Activated T-helper 1 cell treated with Interleukin-2 at 50 U/mL for 16 hours (primary cell): ENCODE results near the gene KIAA1328.
"Not testable (repeated sequence)": the region's sequence is repeated elsewhere in the genome, so short reads cannot be mapped to it uniquely, and the experiment has no call there.

Experiments
- DNase-seq: peaks from one replicate; pipeline ENCODE4 v3.0.0-alpha.2; 2020; ENCODE audit warnings: low read depth

Gene KIAA1328

DNA sequence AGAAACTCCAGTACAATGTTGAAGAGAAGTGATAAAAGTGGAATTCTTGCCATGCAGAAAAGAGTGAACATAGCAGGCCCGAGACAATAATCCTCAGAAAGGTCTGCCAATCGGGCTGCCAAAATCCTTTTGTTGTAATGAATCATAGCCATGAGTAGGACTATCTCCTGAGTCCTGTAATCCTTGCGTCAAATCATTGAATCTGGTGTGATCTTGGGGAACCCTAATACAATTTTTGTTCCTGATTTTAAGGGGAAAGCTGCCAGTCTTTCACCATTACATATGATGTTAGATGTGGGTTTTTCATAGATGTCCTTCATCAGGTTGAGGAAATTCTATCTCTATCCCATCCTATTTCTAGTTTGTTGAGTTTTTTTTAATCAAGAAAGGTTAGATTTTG lies 2.4 kb upstream of the KIAA1328 start:
- DNase-seq, result no peak

DNA sequence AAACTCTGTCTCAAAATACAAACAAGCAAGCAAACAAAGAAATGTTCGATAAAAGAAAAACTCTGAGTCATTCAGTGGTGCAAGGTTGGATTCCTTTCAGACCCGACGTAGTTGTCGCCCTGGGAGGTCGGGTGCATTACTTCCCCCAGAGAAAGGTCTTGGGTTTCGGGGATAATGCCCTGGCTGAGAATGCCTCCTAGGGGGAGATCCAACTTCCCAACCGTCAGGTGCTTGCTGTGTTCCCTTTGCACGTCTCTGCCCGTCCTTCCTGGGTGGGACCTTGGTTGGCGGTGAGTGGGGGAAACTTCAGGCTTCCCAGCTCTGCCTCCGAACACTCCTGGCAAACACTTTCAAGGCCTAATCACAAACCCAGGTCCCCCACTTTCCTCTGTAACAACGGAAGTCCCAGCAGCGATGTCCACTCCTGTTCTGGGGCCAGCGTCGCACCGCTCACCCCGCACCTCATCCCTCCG lies 734 bp upstream of the KIAA1328 start:
- no peak for DNase-seq

DNA sequence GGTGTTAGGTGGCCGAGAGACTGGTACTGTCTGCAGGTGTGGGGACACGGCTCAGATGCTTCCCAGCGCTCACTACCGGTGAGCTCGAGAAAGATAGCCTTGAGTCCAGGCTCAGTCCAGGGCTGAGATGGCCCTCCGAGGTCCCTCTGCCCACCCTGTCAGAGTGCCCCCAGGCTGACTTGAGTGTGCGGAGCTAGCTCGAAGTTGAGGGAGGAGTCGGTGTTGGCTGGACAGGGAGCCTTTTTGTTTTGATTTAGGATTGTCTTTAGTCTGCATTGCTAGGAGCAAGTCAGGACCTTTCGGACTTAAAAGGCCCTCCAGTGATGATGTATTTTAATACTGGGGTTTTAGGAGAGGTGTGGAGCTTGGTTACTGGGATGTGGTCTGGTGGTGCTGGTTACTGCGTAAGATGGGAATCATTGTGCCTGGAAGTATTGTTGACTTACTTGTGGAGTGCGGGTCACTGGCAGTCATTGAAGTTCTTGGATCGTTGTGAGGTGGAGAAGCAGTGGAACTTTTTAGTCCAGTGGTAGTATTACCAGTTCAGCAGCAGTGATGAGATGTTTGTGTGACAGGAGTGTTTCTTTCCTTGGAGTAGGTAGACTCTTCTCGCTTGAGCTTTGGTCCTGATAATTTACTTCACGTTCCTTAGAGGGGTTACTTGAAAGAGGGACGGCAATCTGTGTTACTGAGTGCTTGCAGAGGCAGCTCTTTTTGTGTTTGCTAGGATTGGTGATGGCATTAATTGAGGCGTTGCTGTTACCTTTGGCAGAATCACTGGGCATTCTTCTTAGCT lies 633 bp downstream of the KIAA1328 start:
- DNase-seq, result no peak

DNA sequence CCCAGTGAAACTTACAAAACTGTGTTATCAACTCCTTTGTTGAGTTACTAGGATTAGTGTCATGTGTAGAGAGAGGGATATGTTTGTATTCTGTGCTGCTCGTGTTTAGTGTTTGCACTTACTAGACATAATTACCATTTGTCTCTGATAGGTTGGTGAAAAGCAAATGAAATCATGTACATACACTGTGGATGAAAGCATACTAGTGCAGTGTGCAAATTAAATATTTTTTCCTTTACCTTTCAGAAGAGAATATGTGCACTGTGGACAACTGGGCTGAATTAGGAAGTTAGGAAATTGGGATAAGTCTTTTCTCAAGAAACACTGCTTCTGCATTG lies 1.2 kb downstream of the KIAA1328 start:
- DNase-seq, result no peak

DNA sequence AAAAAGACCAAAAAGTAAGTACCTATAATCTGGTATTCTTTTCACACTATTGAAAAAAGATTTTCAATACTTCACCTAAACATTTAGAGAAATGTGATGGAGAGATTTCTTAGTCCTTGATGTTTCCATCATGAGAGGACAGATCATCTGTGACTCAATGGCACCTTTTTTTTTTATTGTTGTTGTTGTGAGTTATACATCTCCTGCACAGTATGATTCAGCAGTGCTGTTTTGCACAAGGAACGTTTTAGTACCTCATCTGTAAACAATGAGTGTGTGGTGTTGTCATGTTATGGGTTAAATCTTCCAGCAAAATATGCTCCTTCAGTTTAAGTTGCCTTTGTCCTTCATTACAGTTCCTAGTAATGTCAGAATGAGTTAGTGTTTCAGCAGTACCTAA lies 2.2 kb downstream of the KIAA1328 start:
- DNase-seq, result no peak

DNA sequence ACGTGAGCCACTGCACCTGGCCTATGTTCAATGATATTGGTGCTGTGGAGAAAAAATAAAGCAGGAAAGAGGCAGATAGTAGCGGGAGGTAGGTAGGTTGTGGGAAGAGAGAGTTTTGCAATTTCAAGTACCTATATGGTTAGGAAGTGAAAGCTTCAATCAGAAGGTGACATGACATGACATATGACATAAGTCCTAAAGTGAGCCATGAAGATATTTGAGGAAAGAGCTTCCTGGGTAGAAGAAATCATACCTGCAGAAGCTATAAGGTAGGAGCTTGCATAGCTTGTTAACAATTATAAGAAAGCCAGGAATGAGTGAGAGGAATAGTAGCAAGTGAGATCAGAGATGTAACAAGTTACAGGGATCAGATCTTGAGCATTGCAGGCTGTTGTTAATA lies 4.2 kb downstream of the KIAA1328 start:
- DNase-seq, result no peak

DNA sequence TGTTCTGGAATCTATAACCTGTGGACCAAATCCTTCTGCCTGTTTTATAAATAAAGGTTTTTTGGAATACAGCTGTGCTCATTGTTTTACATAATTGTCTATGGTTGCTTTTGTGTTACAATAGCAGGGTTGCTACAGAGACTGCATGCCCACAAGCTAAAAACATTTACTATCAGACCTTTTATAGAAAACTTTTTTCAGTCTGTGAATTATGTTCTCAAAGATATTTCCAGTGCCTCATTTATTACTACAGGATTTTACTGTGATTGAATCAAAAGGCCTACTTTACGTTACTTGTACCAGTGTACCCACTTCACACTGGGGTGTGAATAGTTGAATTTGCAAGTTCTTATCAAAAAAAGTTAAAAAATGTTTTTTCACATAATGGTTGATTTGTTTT lies 7.0 kb downstream of the KIAA1328 start:
- no peak for DNase-seq

DNA sequence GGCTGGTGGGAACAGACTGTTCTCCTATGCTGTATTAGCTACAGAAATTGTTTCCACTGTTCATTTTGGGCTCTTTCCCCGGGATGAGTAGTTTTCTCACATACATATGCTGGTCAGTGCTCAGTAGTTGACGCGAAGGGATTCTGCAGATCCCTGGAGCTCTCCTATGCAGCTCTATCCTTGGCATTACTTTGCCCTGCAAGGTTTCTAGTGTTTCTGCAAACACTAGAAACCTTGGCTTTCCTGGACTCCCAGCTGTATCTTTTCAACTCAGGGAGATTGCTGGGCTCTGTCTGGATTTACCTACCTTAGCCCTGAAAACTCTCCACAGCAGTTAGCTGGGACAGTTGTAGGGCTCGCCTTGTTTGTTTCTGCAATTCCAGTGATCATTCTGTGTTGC lies 10.9 kb downstream of the KIAA1328 start:
- DNase-seq, result no peak

DNA sequence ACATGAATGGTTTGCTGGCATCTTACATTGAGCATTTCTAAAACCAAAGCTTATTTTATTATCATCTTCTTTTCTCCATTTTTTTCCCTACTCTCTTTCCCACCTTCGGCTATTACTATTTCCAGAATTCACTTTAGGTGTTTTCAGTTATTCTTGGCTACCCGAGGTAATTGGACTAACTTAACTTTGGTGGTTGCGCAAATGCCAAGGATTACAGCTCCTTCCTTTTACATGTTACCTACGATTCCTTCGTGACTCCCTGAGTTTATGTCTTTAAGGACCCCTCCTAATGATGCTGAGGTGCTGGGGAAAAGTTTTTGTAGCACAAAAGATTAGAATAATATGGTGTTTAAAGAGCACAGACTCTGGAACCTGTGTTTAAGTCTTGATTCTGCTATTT lies 14.3 kb downstream of the KIAA1328 start:
- no peak for DNase-seq

DNA sequence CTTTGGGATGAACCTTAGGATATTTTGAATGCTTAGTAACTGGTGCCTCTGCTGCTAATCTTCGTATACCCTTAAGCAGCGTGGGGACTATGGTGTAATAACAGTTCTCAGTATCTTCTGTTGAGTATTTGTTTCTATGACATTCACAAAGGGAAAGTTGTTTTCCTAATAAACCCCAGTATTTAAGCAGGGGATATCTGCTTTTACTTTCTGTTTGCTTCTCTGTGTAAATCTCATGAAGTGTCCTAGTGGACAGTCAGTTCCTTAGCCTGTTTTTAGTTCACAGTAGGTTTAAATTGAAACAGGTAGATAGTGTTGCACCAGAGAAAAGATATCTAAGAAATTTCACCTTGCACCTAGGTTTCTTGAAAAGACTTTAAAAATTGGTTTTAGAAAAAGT lies 14.9 kb downstream of the KIAA1328 start:
- no peak for DNase-seq

DNA sequence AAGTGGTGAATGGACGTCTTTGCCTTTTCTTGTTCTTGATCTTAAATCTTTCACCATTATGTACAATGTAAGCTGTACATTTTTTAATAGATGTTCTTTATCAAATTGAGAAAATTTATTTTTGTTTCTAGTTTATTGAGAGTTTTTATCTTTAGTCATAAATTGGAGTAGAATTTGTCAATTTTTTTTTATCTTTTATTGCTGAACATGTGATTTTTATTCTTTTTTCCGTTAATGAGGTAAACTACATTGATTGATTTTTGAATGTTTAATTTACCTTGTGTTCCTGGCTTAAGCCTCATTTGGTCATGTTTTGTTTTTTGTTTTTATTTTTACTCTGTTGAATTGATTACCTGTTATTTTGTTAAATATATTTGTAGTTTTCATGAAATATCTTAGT lies 19.7 kb downstream of the KIAA1328 start:
- no peak for DNase-seq

DNA sequence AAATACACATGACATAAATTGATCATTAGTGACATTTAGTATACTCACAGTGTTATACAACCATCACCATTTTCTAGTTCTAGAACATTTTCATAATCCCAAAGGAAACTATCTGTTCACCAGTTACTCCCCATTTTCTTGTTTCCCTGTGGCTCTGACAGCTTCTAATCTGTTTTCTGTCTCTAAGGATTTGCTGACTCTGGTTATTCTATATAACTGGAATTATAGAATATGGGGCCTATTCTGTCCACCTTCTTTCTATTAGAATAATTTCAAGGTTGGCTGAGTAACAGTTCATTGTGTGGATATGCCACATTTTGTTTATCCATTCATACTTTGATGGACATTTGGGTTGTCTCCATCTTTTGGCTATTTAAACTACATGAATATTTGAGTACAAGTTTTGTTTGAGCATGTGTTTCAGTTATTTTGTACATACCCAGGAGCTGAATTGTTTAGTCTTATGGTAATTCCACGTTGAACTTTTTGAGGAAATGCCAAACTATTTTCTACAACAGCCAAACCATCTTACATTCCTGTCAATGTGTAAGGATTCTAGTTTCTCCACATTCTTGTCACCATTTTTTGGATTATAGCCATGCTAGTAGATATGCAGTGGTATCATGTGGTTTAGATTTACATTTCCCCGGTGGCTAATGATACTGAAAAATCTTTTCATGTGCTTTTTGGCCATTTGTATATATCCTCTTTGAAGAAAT lies 20.5 kb downstream of the KIAA1328 start:
- no peak for DNase-seq

DNA sequence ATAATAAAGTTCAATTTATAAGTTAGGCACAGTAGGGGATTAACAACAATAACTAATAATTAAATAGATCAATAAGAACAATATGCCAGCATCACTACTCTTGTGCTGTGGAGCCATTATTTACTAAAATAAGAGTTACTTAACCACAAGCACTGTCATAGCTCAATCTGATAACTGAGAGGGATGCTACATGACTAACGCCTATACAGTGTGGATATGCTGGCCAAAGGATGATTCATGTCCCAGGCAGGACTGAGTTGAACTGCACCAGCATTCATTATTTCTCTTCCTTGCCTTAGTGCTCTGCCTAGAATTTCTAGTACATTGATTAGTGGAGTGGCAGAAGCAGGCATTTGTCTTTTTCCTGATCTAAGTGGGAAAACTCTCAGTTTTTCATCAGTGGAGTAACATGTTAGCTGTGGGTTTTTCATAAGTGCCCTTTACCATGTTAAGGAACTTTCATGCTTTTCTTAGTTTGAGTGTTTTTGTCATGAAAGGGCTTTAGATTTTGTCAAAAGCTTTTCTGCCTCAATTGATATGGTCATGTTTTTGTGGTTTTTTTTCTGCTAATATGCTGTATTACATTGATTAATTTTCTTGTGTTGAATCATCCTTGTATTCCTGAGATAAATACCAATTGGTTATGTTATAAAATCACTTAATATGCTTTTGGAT lies 21.7 kb downstream of the KIAA1328 start:
- no peak for DNase-seq

DNA sequence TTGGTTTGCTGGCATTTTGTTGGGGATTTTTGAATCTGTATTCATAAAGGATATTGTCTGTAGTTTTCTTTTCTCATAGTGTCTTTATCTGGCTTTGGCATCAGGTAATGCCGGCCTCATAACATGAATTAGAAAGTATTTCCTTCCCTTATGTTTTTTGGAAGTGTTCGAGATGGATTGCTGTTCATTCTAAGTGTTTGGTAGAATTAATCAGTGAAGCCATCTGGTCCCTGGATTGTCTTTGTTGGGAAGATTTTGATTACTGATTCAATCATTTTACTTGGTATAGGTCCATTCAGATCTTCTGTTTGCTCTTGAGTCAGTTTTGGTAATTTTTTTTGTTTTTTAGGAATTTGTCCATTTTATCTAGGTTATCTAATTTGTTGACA lies 22.3 kb downstream of the KIAA1328 start:
- no peak for DNase-seq

DNA sequence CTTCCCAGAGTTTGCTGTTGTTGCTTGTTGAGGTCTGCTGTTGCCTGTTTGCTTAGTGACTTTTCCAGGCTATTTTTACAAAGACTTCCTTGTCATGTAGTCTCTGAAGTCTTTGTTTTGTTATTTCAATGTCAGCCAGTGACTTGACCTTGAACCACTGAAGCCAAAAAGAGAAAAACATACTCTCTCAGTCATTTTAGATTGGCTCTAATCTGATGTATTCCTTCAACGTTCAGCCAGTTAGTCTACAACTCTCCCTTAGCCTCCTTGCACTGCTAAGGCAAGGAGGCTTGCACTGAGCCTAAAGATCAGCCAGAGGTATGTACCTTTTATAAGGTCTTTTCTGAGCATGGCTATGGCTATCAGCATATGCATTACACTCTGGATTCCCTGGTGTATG lies 27.9 kb downstream of the KIAA1328 start:
- DNase-seq, result no peak

DNA sequence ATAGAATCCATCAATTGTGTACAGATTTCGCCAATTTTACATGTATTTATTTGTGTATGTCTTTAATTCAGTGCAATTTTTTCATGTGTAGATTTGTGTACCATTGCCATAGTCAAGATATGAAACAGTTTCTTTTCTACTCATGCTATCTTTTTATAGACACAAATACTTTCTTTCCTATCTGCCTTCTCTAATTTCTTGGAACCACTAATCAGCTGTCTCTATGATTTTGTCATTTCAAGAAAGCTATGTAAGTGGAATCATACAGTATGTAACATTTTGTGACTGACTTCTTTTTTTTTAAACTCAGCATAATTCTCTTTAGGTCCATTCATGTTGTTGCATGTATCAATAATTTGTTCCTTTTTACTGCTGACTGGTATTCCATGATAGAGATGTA lies 33.3 kb downstream of the KIAA1328 start:
- DNase-seq, result no peak

DNA sequence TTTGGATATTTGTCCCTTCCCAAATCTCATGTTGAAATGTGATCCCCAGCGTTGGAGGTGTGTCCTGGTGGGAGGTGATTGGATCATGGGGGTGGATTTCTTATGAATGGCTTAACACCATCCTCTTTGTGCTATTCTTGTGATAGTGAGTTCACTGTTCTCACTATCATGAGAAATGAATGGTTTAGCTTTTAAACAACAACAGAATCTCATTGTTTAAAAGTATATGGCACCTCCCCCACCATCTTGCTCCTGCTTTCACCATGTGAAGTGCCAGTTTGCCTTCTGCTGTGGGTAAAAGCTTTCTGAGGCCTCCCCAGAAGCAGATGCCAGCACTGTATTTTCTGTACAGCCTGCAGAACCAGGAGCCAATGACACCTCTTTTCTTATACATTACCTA lies 38.1 kb downstream of the KIAA1328 start:
- DNase-seq, result no peak

DNA sequence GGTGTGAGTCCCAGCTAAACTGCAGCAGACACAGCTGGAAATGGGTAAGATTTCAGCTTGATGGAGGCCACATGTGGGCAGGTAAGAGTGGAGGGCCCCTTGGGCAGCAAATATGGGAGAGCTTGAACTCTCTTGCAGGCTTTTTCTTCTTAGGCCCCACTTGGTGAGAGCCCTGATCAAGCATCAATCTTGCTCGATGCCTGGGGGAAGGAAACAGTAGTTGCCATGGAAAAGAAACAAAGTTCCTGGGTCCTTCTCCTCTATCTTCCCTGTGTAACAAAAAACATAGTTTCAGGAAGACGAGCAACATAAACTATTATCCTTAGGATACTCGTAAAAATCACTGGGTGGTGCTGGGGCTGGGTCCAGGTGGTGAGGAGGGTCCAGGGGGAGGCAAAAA lies 42.9 kb downstream of the KIAA1328 start:
- no peak for DNase-seq

DNA sequence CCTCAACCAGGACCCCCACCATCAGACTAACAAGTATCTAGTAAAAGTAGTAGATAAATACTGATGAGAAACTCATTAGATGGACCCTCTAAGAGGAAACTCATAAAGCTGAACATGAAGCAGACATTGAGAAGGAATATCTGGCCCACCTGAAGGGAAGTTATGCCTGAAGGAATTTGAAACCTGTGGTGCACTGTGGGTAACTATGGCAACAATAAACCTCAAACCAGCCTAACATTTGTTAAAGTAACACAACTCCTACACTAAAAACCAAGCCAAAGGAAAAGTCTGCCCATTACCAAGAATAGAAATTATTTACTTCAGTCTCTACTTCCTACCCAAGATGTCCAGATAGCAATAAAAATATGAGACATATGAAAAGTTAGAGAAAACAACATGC lies 43.4 kb downstream of the KIAA1328 start:
- DNase-seq, result no peak

DNA sequence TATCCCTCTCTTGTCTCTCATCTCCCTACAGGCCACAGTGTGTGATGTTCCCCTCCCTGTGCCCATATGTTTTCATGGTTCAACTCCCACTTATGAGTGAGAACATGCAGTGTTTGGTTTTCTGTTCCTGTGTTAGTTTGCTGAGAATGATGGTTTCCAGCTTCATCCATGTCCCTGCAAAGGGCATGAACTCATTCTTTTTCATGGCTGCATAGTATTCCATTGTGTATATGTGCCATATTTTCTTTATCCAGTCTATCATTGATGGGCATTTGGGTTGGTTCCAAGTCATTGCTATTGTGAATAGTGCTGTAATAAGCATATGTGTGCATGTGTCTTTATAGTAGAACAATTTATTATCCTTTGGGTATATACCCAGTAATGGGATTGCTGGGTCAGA lies 44.9 kb downstream of the KIAA1328 start:
- DNase-seq, result not testable (repeated sequence)

DNA sequence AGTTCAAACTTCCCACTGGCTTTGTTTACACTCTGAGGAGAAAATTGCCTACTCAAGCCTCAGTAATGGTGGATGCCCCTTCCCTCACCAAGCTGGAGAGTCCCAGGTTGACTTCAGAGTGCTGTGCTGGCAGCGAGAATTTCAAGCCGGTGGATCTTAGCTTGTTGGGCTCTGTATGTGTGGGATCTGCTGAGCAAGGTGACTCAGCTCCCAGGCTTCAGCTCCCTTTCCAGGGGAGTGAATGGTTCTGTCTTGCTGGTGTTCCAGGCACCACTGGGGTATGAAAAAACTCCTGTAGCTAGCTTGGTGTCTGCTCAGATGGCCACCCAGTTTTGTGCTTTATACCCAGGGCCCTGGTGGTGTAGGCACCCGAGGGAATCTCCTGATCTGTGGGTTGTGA lies 50.9 kb downstream of the KIAA1328 start:
- DNase-seq, result not testable (repeated sequence)

DNA sequence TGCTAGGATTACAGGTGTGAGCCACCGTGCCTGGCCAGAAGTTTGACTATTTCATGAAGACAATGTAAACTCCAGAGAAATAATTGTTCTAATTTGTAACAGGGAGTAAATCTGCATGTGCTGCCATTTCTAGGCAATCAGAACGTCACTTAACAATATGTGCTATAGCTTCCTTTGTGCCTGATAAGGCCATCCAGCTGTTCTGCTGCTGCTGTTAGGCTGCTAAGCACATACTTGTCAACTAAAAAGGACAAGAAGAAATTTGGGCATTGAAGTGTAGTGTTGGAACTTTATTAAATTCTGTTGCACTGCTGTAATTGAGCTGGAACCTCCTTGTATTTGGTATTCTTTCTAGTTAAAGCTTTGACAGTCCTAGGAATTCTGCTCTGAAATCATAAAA lies 57.1 kb downstream of the KIAA1328 start:
- DNase-seq, result no peak

DNA sequence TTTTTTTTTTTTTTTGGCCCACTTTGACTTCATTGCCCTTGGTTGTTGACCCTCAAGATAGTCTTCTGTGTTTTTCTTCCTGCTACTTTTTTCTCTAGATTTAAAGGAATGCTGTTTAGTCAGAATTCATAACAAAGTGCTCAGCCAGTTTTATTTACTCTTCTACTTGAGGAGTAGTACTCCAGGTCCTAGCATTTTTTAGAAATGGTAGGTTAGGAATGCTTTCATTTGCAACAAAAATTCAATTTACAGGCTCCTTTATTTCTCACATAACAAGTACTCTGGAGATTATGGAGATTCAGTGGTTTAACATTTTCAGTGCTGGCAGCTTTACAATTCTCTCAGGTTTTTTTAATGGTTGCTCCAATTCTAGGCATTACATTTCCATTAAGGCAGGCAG lies 58.2 kb downstream of the KIAA1328 start:
- no peak for DNase-seq
